ENCODE results near the gene COL1A2.

COL1A2 gene

GRCh38 chr7:94432281-94432670, 37.6 kb downstream of the COL1A2 start:
- H3K4me3 ChIP-seq (ENCODE audit: low read depth, low read length): no peak overlapping the region
- TF ChIP-seq CTCF (IDR thresholded peaks at IDR 0.05; ENCODE audit: low read depth, low read length): no peak
- DNase-seq (ENCODE audit: low read depth, low spot score): no peak
- in situ Hi-C loops (cut with HindIII; ENCODE audit: low sequenced_read_pairs): no loop called here

GRCh38 chr7:94432817-94433216, 38.1 kb downstream of the COL1A2 start:
- H3K4me3 ChIP-seq (ENCODE audit: low read depth, low read length): no peak overlapping the region
- TF ChIP-seq CTCF (IDR thresholded peaks at IDR 0.05; ENCODE audit: low read depth, low read length): no peak
- in situ Hi-C loops (cut with HindIII; ENCODE audit: low sequenced_read_pairs): no loop called here
- peak; percentile 41 for DNase-seq (ENCODE audit: low read depth, low spot score)

- in situ Hi-C loops (cut with HindIII; ENCODE audit: low sequenced_read_pairs): no loop called here
- H3K4me3 ChIP-seq (ENCODE audit: low read depth, low read length): no peak overlapping the region
- TF ChIP-seq CTCF (IDR thresholded peaks at IDR 0.05; ENCODE audit: low read depth, low read length): no peak
- peak; percentile 24 for DNase-seq (ENCODE audit: low read depth, low spot score)
Measured at GRCh38 chr7:94433224-94433623, 38.5 kb downstream of the COL1A2 start.

- in situ Hi-C loops (cut with HindIII; ENCODE audit: low sequenced_read_pairs): no loop called here
- no peak overlapping the region for H3K4me3 ChIP-seq (ENCODE audit: low read depth, low read length)
- DNase-seq (ENCODE audit: low read depth, low spot score): peak; percentile 9
- no peak for TF ChIP-seq CTCF (IDR thresholded peaks at IDR 0.05; ENCODE audit: low read depth, low read length)
Measured at GRCh38 chr7:94434042-94434441, 39.3 kb downstream of the COL1A2 start.

GRCh38 chr7:94436018-94436604, 41.4 kb downstream of the COL1A2 start:
- TF ChIP-seq CTCF (IDR thresholded peaks at IDR 0.05; ENCODE audit: low read depth, low read length): peak; percentile 78
- DNase-seq (ENCODE audit: low read depth, low spot score): peak; percentile 74
- no peak overlapping the region for H3K4me3 ChIP-seq (ENCODE audit: low read depth, low read length)
- in situ Hi-C loops (cut with HindIII; ENCODE audit: low sequenced_read_pairs): no loop called here

- H3K4me3 ChIP-seq (ENCODE audit: low read depth, low read length): no peak overlapping the region
- DNase-seq (ENCODE audit: low read depth, low spot score): no peak
- in situ Hi-C loops (cut with HindIII; ENCODE audit: low sequenced_read_pairs): no loop called here
- TF ChIP-seq CTCF (IDR thresholded peaks at IDR 0.05; ENCODE audit: low read depth, low read length): no peak
Measured at GRCh38 chr7:94436700-94437099, 42.0 kb downstream of the COL1A2 start.

Data from astrocyte of the spinal cord (primary cell).